HG02970 (cell line): ENCODE results near the gene MRPL33.

Experiments
- ATAC-seq: cut with Tn5 transposase; IDR thresholded peaks from one replicate; pipeline ENCODE4 v1.9.1; 2021; ENCODE audit warnings: mild to moderate bottlenecking, moderate library complexity, moderate number of reproducible peaks; ENCODE audit not compliant: unreplicated experiment, low FRiP score

The MRPL33 gene

GRCh38 chr2:27771548-27772335, at the start of gene MRPL33:
Gene MRPL33, plus strand, starts transcription at chr2:27771719. Its CDS starts 59 bp downstream, at chr2:27771778.
- peak; percentile 92 for ATAC-seq

- no peak for ATAC-seq
Measured at GRCh38 chr2:27721884-27722485, 49.5 kb upstream of the MRPL33 start.

GRCh38 chr2:27723372-27724144, 48.0 kb upstream of the MRPL33 start:
- ATAC-seq, result no peak

DNA sequence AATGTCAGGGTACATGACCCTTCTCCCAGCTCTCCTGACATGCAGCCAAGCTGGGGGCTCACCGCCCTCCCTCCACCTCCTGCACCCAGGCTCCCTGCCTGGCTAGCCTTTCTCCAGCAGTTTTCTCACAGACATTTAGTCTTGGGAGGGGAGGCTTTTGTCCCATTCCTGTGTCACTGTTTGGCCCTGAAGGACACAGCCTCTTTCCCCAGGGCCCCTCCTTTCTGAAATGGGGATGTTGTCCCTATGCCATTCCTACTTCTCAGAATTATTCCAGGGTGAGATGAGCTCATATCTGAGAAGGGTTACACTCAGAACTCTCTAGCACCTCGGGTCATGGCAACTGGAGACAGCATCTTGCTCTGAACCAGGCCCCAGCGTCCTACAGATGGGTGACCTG, 47.3 kb upstream of the MRPL33 start:
- no peak for ATAC-seq

- ATAC-seq, result no peak
Measured at GRCh38 chr2:27724905-27725701, 46.4 kb upstream of the MRPL33 start.

GRCh38 chr2:27727257-27727656, 44.3 kb upstream of the MRPL33 start:
- no peak for ATAC-seq

- no peak for ATAC-seq
Measured at GRCh38 chr2:27728081-27728858, 43.2 kb upstream of the MRPL33 start.

- ATAC-seq, result no peak
Measured at GRCh38 chr2:27729198-27729597, 42.3 kb upstream of the MRPL33 start.

GRCh38 chr2:27729614-27730013, 41.9 kb upstream of the MRPL33 start:
- ATAC-seq, result no peak

DNA sequence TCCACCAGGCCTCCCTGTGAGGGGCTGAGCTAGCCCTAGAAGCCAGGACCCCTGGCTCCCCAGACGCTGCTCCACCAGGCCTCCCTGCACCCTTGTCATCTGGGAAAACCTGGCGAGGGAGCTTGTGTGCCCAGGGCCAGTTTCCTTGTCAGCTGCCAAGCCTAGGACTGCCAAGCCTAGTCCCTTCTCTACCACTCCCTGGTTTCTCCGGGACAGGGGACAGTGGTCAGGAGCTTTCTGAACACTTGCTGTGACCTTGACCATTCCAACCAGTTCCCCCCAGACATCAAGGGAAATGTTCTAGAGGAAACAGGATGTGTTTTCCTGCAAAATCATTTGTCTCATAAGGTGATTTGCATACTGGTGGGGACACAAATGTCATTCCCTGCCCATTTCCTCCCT, 41.3 kb upstream of the MRPL33 start:
- no peak for ATAC-seq

- ATAC-seq, result no peak
Measured at GRCh38 chr2:27730980-27731691, 40.4 kb upstream of the MRPL33 start.

DNA sequence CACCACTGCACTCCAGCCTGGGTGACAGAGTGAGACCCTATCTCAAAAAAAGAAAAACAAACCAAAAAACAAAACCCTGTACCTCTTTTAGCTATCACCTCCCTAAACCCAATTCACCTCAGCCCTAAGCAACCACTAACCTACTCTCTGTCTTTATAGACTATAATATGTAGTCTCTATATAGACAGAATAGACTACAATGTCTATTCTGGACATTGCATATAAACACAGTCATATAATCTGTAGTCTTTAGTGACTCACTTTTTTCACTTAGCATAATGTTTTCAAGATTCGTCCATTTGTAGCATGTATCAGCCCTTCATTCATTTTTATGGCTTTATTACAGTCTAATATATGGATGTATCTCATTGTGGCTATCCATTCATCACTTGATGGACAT, 37.2 kb upstream of the MRPL33 start:
- ATAC-seq, result no peak

- ATAC-seq, result no peak
Measured at GRCh38 chr2:27735263-27735904, 36.1 kb upstream of the MRPL33 start.

GRCh38 chr2:27736031-27736889, 35.3 kb upstream of the MRPL33 start:
- ATAC-seq, result no peak

DNA sequence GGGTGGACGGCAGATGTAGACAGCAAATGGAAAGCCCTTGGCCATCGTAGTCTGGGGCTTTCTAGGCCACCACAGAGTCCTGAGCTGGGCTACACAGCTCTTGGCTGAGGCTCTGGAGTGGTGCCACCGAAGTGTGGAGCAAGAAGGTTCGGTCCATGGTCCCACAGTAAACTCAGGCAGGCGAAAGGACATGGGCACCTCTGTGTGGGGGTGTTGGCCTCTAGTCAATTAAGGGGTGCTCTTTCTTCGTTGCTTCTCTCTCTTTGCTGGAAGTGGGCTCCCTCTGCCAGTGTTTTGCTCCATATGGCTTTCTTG, 34.7 kb upstream of the MRPL33 start:
- ATAC-seq, result no peak

GRCh38 chr2:27737676-27738348, 33.7 kb upstream of the MRPL33 start:
- ATAC-seq, result no peak

GRCh38 chr2:27738349-27739057, 33.0 kb upstream of the MRPL33 start:
- no peak for ATAC-seq
